ENCODE data around the gene CFAP119. TPM values are rescaled to one million over a fixed set of nuclear protein-coding genes. Genes with fewer than 3 reads are reported as not detected.
"Not testable (repeated sequence)": the region's sequence is repeated elsewhere in the genome, so short reads cannot be mapped to it uniquely, and the experiment has no call there.

CFAP119 gene
- total RNA-seq (1 to 10 TPM in 1 of 2 donors, under 1 TPM in 1; 0.33 to 2.7 TPM), polyA plus RNA-seq (1 to 10 TPM in 1 of 2 donors, under 1 TPM in 1; 0.82 to 1.6 TPM)

DNA sequence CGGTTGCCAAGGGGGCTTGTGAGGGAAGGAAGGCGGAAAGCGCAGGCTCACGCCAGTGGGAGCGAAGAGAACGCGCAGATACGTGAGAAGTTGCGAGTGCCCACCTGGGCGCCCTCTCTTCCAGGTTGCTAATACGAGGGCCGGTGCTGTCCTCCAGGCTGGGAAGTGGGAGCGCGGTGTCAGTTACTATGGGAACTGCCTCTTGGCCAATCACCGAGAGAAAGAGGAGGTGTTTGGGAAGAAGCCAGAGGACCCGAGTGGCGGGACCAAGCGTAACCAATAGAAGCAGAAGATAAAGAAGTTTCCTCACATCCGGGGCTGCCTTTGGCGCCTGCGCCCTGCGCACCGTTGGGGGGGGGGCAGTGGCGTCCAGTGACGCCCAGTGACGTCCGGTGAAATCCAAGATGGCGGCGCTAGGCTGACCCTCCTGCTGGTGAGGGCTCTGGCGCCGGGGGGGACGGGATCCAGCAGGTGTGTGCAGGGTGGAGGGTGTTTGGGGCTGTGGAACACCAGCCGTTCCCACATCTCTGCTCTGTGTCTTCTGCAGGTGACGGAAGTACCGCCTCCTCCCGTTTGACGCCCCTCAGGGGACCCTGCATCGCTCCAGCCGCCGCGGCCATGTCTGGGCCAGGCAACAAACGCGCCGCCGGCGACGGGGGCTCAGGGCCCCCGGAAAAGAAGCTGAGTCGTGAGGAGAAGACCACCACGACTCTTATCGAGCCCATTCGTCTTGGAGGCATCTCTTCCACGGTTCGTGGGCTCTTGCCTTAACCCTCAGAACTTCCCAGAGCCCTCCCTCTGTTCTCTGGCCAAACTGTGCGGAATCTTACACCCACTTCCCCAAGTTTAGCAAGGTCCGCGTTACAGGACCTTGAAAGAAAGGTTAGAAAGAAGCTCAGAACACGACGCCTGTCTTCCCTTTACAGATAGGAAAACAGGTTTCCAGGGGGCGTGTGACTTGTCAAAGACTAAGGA is at the start of gene CFAP119, which contains the start of gene RNF40:
Gene CFAP119 (minus strand): TSS at position 135 of the 975 bp plus-strand sequence. CDS start 314 bp downstream, outside the sequence.
Gene RNF40 (plus strand): TSS at position 395 of the 975 bp plus-strand sequence. CDS start 224 bp downstream, at position 619.
- peak; percentile 96 for DNase-seq (ENCODE audit: low spot score)
- TF ChIP-seq HNF4G (IDR thresholded peaks at IDR 0.05) (no peak), YY1 (IDR thresholded peaks at IDR 0.05) (peak; percentile 99), JUND (IDR thresholded peaks at IDR 0.05) (no peak), EGR1 (IDR thresholded peaks at IDR 0.05; ENCODE audit: low read depth in 2 of 2) (no peak), SP1 (IDR thresholded peaks at IDR 0.05) (peak; percentile 60), FOXA1 (IDR thresholded peaks at IDR 0.05) (no peak), TAF1 (conservative IDR thresholded peaks at IDR 0.05) (no peak), RAD21 (IDR thresholded peaks at IDR 0.05) (peak in 1 of 2 donors; percentile 17), GABPA (IDR thresholded peaks at IDR 0.05 in 1 of 2, conservative IDR thresholded peaks at IDR 0.05 in 1 of 2) (peak in 1 of 2 donors; percentile 90)
- Histone ChIP-seq H3K36me3 (ENCODE audit: control insufficient read depth in 4 of 4, insufficient read depth in 3 of 4, low read depth in 1 of 4, low read length in 3 of 4) (peaks cover 20 to 38% (median 32%) of the 10 kb centered on the region in 4 donors), H3K27ac (ENCODE audit: low read depth in 1 of 2, low read length in 2 of 2) (peak within 1 kb of the TSS; percentile 85 to 91), H3K4me1 (ENCODE audit: control insufficient read depth in 4 of 4, insufficient read depth in 4 of 4, low read length in 3 of 4) (peaks cover 4 to 29% (median 24%) of the 10 kb centered on the region in 4 donors), H3K9me3 (ENCODE audit: control insufficient read depth in 4 of 4, low read length in 3 of 4) (no peaks in the 10 kb centered on the region), H3K9ac (ENCODE audit: low read depth in 1 of 2, low read length in 2 of 2) (peak within 1 kb of the TSS; percentile 95 to 98), H3K4me3 (ENCODE audit: low read depth in 1 of 3, low read length in 3 of 3) (peak within 1 kb of the TSS; percentile 78 to 98 (median 92)), H3K27me3 (ENCODE audit: control insufficient read depth in 4 of 4, insufficient read depth in 4 of 4, low read length in 3 of 4) (no peaks in the 10 kb centered on the region)
- WGBS, result under 1% methylated on average over 60 of the region's 60 CpGs

DNA sequence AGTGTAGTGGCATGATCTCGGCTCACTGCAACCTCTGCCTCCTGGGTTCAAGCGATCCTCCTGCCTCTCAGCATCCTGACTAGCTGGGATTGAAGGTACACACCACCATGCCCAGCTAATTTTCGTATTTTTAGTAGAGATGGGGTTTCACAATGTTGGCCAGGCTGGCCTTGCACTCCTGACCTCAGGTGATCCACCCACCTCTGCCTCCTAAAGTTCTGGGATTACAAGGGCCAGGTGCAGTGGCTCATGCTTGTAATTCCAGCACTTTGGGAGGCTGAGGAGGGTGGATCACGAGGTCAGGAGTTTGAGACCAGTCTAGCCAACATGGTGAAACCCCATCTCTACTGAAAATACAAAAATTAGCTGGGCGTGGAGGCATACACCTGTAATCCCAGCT is 47.8 kb upstream of the CFAP119 start:
- peak; percentile 22 to 25 for TF ChIP-seq HNF4A (conservative IDR thresholded peaks at IDR 0.05)
- peak; percentile 18 to 40 for TF ChIP-seq RXRA (IDR thresholded peaks at IDR 0.05)
- not testable (repeated sequence) for H3K9me3 ChIP-seq (ENCODE audit: control insufficient read depth in 4 of 4, low read length in 3 of 4); H3K4me3 ChIP-seq (ENCODE audit: low read depth in 1 of 3, low read length in 3 of 3); H3K9ac ChIP-seq (ENCODE audit: low read depth in 1 of 2, low read length in 2 of 2); H3K27me3 ChIP-seq (ENCODE audit: control insufficient read depth in 4 of 4, insufficient read depth in 4 of 4, low read length in 3 of 4); DNase-seq (ENCODE audit: low spot score); H3K27ac ChIP-seq (ENCODE audit: low read depth in 1 of 2, low read length in 2 of 2); H3K36me3 ChIP-seq (ENCODE audit: control insufficient read depth in 4 of 4, insufficient read depth in 3 of 4, low read depth in 1 of 4, low read length in 3 of 4)
- WGBS, result 66% methylated on average over 5 of the region's 5 CpGs
- H3K4me1 ChIP-seq (ENCODE audit: control insufficient read depth in 4 of 4, insufficient read depth in 4 of 4, low read length in 3 of 4), result peaks cover 6 to 21% (median 15%) of the 10 kb centered on the region in 4 donors

DNA sequence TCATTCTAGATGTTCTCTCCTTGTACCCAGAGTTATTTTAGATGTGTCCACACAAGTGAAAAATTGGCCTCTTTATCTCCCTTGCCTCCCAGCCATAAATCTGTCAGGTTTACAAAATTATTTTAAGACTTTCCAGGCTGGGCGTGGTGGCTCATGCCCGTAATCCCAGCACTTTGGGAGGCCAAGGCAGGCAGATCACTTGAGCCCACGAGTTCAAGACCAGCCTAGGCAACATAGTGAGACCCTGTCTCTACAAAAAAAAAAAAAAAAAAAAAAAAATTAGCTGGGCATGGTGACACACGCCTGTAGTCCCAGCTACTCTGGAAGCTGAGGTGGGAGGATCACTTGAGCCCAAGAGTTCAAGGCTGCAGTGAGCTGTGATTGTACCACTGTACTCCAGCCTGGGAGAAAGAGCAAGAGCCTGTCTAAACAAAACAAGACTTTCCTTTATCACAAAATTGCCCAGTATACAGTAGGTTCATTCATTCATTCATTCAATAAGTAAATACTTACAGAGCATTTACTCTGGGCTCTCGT is 47.1 kb upstream of the CFAP119 start:
- H3K9ac ChIP-seq (ENCODE audit: low read depth in 1 of 2, low read length in 2 of 2); H3K27ac ChIP-seq (ENCODE audit: low read depth in 1 of 2, low read length in 2 of 2); H3K4me3 ChIP-seq (ENCODE audit: low read depth in 1 of 3, low read length in 3 of 3); H3K9me3 ChIP-seq (ENCODE audit: control insufficient read depth in 4 of 4, low read length in 3 of 4); H3K27me3 ChIP-seq (ENCODE audit: control insufficient read depth in 4 of 4, insufficient read depth in 4 of 4, low read length in 3 of 4); H3K36me3 ChIP-seq (ENCODE audit: control insufficient read depth in 4 of 4, insufficient read depth in 3 of 4, low read depth in 1 of 4, low read length in 3 of 4); DNase-seq (ENCODE audit: low spot score): not testable (repeated sequence)
- peaks cover 5 to 18% (median 13%) of the 10 kb centered on the region in 4 donors for H3K4me1 ChIP-seq (ENCODE audit: control insufficient read depth in 4 of 4, insufficient read depth in 4 of 4, low read length in 3 of 4)
- WGBS, result 73% methylated on average over 5 of the region's 5 CpGs

DNA sequence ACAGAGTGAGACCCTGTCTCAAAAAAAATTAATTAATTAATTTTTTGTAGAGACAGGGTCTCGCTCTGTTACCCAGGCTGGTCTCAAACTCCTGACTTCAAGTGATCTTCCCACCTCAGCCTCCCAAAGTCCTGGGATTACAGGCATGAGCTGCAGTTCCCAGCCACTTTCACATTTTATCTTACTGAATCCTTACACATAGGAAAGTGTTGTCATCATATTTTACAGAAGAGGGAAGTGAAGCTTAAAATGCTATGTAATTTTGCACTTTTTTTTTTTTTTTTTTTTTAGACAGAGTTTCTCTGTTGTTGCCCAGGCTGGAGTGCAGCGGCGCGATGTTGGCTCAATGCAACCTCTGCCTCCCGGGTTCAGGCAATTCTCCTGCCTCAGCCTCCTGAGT is 46.3 kb upstream of the CFAP119 start:
- DNase-seq (ENCODE audit: low spot score), result no peak
- Histone ChIP-seq H3K9me3 (ENCODE audit: control insufficient read depth in 4 of 4, low read length in 3 of 4) (no peaks in the 10 kb centered on the region), H3K36me3 (ENCODE audit: control insufficient read depth in 4 of 4, insufficient read depth in 3 of 4, low read depth in 1 of 4, low read length in 3 of 4) (no peaks in the 10 kb centered on the region), H3K27me3 (ENCODE audit: control insufficient read depth in 4 of 4, insufficient read depth in 4 of 4, low read length in 3 of 4) (no peaks in the 10 kb centered on the region), H3K4me1 (ENCODE audit: control insufficient read depth in 4 of 4, insufficient read depth in 4 of 4, low read length in 3 of 4) (peaks cover 5 to 13% (median 11%) of the 10 kb centered on the region in 4 donors), H3K27ac (ENCODE audit: low read depth in 1 of 2, low read length in 2 of 2) (no peak overlapping the region), H3K9ac (ENCODE audit: low read depth in 1 of 2, low read length in 2 of 2) (no peak overlapping the region), H3K4me3 (ENCODE audit: low read depth in 1 of 3, low read length in 3 of 3) (no peak overlapping the region)
- WGBS, result 93% methylated on average over 5 of the region's 5 CpGs
- no peak for TF ChIP-seq EGR1 (IDR thresholded peaks at IDR 0.05; ENCODE audit: low read depth in 2 of 2)
- TF ChIP-seq, protein P1, sequence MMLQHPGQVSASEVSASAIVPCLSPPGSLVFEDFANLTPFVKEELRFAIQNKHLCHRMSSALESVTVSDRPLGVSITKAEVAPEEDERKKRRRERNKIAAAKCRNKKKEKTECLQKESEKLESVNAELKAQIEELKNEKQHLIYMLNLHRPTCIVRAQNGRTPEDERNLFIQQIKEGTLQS (IDR thresholded peaks at IDR 0.05), result no peak
- TF ChIP-seq JUND (IDR thresholded peaks at IDR 0.05), result no peak
- TF ChIP-seq SP1 (IDR thresholded peaks at IDR 0.05), result no peak
- no peak for TF ChIP-seq GABPA (IDR thresholded peaks at IDR 0.05 in 1 of 2, conservative IDR thresholded peaks at IDR 0.05 in 1 of 2)
- TF ChIP-seq HNF4G (IDR thresholded peaks at IDR 0.05), result no peak
- TF ChIP-seq, protein P2, sequence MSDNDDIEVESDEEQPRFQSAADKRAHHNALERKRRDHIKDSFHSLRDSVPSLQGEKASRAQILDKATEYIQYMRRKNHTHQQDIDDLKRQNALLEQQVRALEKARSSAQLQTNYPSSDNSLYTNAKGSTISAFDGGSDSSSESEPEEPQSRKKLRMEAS (IDR thresholded peaks at IDR 0.05), result no peak
- TF ChIP-seq, protein P3, sequence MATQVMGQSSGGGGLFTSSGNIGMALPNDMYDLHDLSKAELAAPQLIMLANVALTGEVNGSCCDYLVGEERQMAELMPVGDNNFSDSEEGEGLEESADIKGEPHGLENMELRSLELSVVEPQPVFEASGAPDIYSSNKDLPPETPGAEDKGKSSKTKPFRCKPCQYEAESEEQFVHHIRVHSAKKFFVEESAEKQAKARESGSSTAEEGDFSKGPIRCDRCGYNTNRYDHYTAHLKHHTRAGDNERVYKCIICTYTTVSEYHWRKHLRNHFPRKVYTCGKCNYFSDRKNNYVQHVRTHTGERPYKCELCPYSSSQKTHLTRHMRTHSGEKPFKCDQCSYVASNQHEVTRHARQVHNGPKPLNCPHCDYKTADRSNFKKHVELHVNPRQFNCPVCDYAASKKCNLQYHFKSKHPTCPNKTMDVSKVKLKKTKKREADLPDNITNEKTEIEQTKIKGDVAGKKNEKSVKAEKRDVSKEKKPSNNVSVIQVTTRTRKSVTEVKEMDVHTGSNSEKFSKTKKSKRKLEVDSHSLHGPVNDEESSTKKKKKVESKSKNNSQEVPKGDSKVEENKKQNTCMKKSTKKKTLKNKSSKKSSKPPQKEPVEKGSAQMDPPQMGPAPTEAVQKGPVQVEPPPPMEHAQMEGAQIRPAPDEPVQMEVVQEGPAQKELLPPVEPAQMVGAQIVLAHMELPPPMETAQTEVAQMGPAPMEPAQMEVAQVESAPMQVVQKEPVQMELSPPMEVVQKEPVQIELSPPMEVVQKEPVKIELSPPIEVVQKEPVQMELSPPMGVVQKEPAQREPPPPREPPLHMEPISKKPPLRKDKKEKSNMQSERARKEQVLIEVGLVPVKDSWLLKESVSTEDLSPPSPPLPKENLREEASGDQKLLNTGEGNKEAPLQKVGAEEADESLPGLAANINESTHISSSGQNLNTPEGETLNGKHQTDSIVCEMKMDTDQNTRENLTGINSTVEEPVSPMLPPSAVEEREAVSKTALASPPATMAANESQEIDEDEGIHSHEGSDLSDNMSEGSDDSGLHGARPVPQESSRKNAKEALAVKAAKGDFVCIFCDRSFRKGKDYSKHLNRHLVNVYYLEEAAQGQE (IDR thresholded peaks at IDR 0.05), result no peak
- no peak for TF ChIP-seq YY1 (IDR thresholded peaks at IDR 0.05)
- no peak for TF ChIP-seq FOXA1 (IDR thresholded peaks at IDR 0.05)
- no peak for TF ChIP-seq RAD21 (IDR thresholded peaks at IDR 0.05)
- TF ChIP-seq TAF1 (conservative IDR thresholded peaks at IDR 0.05), result no peak
